NCI-H146 treated with DMSO at 0.1 percent for 48 hours (cell line): ENCODE results near the gene TUBE1.
A peak's percentile ranks its signal among the peaks of the same experiment; 100 is the strongest.
"Not testable (repeated sequence)": the region's sequence is repeated elsewhere in the genome, so short reads cannot be mapped to it uniquely, and the experiment has no call there.

Experiments
- DNase-seq: peaks from one replicate; lab custom pipeline; 2025; ENCODE audit not compliant: unreplicated experiment; lab: John Stamatoyannopoulos, UW

Gene TUBE1

DNA sequence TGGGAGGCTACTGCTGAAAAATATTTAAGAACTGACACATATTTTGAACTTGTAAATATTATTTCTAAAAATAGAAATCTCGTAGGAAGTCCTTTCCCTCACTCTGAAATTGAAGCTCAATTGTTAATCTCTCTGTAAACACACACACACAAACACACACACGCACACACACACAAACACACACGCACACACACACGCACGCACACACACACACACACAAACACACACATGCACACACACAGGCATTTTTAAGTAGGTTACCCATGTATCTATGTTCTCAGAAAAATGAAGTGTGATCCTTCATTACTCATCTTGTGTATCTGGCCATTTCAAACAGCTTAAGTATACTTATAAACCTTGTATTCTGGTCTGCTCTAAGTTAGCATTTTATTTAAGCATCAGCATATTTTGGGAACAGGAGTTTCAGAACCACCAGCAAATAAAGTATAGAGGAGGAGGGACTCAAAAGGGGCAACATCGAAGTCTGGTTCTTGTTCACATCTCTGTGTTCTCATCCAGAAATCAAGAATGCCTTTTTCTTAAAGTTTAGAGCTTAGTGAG is 21.8 kb downstream of the TUBE1 start:
- DNase-seq = no peak

DNA sequence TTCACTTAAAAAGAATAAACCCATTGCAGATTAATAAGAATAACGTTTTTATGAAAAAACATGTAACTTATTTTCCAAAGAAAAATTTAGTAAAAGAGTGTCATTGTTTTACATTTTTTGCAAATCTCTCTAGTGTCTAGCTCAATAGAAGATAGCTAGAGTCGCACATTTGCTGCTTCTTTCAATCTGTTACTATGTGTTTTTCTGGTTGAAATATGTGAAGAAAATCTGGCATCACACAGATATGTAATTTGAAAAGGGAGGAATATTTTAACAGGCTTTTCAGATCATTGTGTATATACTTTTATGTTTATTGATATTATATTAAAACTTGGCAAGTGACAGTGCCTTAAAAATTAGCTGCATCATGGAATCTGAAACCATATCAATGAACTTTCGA is 24.3 kb downstream of the TUBE1 start:
- DNase-seq = no peak

DNA sequence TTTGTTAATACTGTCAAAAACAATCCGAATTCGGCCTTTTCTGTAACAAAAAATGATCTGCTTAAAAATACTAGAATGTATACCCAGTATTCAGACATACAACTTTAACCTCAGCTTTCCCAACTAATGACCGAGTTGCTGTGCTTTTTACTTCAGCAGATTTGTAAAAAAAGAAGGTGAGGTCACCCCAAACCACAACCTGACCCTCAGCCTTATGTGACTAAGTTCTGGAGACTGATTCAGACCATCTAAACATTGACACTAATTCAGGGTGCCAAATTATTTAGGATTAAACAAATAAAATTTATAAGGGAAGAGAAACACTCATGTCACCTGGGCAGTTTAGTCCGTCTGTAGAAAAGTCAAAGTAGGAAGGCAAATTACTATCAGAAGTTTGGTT is 25.7 kb downstream of the TUBE1 start:
- DNase-seq = no peak

DNA sequence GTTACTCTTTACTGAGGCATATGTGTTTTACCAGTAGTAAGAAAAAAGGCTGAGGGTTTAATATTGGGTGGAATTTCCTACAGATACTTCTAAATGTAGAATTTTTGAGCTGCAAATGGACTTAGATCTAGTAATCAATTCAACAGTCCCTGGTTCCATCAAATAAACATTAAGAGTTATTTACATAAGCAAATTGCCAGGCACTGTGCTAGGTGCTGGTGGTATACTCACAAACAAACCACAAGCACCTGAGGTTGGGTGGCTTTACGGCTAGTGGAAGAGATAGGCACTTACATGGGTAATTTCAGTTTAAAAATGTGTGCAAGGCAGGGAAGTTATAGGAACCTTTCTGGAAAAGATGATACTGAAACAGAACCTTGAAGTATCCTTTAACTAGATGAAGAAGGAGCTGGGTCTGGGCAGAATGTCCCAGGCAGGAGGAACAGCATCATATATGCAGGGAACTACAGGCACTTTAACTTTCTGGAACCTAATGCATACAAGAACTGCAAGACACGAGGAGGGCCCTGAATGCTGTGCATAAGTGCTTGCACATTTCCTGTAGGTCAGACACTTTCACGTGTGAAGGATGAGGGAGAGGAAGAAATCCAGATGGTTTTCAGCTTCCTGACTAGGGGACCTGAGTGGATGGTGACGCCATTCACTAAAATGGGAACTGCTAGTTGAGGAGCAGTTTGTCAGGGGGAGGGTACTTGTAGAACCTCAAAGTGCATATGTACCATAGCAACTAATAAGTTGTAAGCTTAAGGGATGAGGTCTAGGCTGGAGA is 28.8 kb downstream of the TUBE1 start:
- DNase-seq = no peak

DNA sequence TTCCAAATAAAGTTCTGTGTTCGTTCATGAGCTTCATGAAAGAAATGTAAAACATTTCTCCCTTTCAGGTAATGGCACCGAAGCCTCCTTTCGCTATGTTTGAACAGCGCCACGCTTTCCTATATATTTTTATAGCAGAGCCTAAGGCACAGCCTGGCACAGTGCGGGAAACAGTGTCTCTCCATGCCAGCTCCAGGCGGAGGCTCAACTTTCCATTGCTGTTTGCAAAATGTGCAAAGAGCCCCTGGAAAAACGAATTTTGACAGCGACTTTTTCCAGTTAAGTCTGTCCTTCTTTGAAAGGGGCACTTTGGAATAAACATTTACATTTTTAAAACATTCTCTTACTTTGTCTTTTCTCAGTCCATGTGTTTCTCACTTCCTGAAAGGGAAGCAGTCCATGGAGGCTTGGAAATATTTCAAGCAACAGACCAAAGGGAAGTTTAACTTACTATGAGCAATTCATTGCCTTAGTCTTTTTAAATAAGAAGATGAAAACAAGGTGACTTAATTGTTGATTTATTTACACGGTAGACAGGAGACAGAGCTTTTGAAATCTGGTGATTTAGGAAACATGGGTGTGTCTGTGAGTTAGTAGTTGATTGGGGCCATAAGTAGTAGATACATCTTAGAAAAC is 32.6 kb downstream of the TUBE1 start:
- DNase-seq = no peak

DNA sequence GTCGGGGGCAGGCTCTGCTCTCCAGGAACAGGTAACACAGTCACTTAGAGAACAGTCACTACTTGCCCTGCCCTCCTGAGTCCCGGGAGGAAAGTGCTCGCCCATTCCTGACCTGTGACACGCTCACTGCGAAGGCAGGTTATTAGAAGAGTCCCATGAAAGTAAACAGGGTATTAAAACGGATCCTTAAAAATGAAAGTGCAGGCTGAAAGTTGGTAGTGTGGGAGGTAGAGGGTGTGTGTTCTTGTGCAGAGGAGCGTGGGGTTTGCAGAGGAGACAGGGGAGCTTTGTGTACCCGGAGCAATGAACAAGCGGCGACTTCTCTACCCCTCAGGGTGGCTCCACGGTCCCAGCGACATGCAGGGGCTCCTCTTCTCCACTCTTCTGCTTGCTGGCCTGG is 33.3 kb downstream of the TUBE1 start, which contains the start of gene CCN6:
CCN6 (plus strand) TSS at position 104 of the 400 bp plus-strand sequence; CDS start at position 358, 254 bp downstream.
- no peak for DNase-seq

DNA sequence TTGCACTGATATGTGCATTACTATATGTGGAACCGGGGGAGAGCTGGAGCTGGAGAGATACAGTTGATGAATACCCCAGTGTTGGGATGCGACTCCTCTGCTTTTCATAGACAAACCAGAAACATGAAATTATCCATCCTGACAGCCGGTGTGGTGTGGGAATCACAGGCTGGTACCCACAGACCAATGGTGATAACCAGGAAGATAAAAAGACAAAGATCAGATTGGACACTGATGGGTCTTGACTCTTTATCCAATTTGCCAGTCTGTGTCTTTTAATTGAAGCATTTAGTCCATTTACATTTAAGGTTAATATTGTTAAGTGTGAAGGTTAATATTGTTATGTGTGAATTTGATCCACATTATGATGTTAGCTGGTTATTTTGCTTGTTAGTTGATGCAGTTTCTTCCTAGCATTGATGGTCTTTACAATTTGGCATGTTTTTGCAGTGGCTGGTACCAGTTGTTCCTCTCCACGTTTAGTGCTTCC is 36.0 kb downstream of the TUBE1 start:
- DNase-seq = not testable (repeated sequence)

DNA sequence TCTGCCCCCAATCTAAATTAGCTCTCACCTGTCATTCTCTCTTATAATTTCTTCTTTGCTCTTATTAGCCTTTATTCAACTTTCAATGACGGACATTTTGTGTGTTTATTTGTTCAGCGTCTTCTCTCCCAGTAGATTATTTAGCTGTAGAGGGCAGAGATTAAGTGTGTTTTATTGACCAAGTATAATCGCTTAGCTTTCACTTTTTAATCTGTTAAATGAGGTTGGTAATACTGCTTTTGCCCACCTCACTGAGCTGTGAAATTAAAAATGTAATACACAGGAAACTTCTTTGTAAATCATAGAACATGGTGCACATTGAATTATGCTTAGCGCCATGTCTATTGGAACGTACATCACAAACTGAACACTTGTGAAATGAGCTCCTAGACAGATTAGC is 36.9 kb downstream of the TUBE1 start:
- DNase-seq = no peak

DNA sequence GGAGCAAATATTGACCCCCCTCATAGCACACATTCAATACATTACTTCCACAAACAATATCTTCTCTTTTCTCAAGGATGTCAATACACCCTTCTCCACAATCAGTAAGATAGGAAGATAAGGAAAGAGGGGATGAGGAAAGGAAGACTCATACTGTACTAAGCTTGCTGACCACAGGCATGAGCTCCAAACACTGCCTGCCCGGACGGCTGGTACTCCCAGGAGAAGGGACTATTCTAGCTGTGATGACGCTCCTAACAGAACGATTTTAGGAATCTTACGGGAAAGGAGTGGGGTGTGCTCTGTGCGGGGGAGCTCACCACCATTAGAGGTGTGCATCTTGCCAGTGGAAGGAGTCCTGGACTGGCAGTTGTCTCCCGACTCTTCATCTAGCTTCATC is 37.3 kb downstream of the TUBE1 start:
- no peak for DNase-seq

DNA sequence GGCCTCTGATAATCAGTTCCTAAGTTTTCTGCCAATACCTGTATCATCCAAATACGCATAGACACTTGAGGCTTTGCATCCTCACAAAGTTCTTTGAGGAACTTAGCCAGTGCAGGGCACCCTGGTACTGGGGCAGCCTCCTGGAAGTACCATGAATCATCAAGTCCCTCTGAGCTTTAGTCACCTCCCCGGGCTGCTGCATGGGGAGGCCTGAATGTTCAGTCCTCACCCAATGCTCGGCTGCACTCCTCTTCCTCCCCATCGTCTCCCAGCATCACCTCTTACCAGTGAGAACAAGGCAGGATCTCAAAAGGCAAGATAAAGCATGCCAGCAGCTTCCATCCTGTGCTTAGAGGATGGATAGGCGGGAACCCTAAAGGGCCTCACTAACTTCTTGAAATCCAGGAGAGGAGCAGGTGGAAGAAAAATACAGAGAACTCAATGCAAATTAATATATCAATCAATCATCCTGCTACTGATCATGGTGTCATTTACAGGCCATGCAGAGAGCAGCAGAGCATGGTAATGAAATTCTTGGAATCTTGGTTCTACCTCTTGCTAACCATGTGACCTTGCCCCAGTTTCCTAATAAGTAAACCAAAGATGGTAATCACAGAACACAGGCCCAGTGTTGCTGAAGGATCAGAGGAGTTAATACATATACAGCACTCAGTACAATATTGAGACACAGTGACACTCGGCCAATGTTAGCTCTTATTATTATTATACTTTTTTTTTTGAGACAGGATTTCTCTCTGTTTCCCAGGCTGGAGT is 38.1 kb downstream of the TUBE1 start:
- no peak for DNase-seq

DNA sequence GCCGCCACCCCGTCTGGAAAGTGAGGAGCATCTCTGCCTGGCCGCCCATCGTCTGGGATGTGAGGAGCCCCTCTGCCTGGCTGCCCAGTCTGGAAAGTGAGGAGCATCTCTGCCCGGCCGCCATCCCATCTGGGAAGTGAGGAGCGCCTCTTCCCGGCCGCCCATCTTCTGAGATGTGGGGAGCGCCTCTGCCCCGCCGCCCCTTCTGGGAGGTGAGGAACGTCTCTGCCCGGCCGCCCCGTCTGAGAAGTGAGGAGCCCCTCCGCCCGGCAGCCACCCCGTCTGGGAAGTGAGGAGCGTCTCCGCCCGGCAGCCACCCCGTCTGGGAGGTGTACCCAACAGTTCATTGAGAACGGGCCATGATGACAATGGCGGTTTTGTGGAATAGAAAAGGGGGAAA is 39.8 kb downstream of the TUBE1 start:
- DNase-seq = not testable (repeated sequence)

DNA sequence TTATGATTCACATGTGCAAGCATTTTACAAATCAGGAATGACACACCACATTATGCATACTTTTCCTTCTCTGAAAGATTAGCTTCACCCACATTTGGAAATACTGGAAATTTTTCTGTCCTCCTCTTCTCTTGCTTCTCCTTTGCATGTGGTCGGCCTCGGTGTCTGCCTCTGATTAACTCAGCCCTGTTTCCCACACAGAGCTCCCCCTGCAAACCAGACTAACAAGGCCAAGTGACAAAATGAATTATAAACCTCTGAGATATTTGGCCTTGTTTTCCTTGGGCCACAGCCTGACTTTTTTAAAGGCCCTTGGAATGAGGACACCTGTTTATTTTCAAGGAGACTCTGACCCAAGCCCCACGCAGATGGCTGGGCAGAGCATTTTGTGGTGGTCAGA is 42.4 kb downstream of the TUBE1 start:
- DNase-seq = no peak

DNA sequence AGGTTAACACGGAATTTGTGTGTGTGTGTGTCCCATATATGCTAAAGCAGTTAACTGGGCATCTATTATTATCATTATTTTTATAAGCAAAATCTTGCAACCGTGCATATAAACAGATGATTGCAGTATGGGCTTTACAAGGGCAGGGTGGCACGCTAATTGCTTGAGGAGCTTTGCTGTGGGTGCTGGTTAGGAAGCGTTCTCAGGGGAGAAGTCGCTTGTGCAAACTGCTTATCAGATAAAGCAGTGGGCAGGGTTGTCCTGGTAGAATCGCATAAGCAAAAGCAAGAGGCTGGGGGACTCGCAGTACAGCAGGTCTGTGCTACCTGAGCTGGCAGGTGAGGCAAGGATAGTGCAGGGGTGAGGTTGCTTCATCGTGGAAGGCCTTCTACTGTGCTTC is 43.1 kb downstream of the TUBE1 start:
- no peak for DNase-seq

DNA sequence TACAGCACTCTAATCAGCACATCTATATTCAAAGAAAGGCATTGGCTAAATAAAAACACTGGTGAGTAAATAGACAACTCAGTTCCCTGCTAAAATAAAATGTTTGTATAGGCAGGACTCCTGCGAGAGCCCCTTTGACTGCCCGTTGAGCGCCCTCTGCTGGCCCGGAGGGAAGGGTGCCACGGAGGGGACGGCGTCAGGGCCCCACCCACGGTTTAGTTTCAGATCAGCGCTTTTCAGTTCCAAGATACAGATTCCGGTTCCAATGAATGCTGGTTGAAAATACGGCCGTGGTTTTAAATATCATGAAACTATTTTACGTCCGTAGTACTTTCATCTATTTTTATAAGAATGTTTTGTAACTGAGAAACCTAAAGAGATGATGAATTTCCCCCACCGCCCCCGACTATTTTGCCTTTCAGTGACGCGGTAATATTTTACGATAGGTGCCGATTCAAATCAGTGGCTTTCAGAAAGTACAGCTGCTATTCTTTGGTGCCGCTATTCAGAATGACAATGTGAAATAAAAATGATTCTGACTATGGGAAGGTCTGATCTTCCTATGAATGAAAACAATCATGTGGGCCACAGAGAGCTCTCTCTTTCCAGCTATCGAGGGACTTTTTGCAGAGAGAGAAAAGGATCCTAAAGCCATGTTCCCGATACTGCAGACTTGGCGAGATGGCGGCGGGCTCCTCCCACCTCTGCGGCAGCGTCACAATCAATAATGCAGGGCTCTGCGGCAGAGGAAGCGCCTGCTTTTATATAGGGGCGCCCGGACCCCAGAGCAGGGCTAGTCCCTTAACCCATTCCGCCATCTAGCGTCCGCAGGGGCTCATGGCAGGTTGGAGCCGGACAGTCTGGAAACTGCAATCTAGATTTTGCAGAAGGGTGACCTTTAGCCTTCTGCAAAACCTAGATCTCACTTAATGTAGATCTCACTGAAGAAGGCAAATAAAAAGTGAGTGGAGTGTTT is 44.0 kb downstream of the TUBE1 start:
- peak; percentile 86 for DNase-seq

DNA sequence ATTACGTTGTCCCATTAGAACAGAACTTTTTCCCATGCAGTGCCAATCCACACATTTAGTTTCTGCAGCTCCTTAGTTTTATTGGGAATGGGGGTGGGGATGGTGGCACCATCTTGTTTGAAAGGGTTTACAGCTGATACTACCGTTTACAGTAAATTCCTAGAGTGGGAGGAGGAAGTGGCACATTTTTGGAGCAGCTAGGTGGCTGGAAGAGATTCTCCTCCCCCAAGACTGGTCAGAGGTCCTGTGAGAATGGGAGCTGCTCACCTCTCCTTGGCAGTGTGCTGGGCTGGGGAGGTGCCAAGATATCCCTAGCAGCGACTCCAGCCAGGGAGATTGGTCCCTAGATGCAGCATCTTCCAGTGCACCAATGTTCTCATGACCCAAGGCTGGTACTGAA is 45.7 kb downstream of the TUBE1 start:
- no peak for DNase-seq

DNA sequence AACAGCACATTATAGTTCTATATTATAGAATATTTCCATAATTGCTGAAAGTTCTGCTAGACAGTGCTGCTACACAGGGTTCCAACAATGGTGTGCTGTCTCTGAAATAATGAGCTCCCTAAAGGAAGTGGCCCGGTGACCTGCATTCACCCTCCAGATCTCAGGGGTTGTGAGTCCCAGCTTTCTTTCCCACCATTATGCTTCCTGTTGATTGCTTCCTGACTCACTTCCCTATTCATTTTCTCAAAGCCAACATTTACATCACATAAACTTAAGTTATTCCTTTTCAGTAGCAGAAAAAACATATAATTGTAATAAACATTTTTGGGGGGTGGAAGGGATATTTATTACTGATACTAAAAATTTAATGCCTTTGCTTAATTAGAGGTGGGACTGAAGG is 46.3 kb downstream of the TUBE1 start:
- DNase-seq = no peak

DNA sequence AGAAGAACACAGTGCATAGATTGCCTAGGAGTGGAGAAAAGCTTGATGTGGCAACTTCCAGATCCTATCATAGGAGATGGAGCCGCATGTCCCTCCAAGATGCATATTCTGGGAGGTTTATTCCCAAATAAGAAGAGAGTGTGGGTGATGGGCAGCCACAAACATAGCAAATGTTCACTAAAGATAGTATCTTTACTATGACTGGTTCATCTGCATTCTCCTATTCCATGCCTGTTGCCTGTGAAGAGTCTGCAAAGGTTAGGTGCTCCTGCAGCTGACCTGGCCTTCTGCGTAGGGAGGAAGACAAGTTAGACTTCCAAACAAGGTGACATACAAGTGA is 47.9 kb downstream of the TUBE1 start:
- no peak for DNase-seq

DNA sequence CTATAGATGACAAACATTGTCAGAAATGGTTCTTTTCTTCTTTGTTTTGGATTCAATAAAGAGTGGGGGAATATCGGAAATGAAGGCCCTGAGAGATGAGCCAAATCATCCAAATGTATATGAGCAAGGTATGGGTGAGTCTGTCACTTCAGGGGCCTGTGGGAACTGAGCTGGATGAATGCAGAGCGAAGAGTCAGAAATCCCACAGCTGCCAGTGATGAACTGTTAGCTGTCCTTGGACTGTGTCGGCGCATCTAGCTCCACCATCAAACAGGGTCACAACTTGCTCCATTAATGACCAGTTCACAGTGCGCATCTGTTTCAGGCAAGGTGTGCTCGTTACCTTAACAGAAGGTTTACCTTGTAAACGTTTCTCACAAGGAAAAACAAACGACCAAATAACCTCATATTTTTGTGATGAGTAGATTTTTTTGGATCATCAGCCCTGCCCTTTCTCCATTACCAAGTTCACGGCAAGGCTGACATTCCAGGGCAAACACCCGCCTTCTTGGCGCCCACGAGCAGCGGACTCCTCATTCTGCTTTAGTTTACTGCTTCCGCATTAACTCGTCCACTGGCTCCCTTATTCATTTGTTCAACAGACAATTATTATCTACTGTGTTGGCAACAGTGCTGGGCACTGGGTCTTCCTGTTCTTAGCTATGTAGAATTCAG is 48.4 kb downstream of the TUBE1 start:
- DNase-seq = no peak

DNA sequence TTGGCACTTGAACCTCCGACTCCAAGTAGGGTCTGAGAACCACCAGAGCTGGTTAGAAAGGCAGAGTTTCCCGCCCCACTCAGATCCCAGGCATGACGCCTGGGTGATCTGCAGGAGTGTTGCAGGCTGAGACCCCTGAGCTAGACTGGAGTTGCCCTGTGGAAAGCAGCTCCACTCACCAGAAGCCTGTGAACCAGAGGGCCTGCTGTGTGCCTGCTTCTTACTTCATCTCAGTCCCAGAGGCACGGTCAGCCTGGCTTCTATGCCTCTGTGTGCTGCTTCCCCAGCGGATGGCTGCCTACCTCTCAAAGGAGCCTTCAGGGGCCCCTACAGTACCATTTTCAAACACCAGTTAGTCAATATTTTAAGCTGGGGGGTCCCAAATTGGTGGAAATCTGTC is 49.0 kb downstream of the TUBE1 start:
- DNase-seq = no peak

DNA sequence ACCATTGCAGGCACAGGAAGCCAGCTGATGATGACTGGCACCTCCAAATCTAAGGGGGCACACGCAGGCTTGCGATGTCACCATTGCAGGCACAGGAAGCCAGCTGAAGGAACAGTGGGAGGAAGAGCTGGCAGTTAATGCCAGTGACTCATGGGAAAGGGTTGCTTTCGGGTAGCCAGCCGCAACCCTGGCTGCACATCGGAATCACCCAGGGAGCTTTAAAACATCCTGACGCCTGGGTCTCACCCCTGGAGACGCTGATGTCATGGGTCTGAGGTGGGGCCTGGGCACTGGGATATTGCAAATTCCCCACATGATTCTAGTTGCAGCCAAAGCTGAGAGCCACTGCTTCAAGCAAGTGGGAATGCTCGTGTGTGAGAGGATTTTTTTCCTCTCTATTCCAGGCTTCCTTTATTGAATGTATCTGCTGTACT is 49.5 kb downstream of the TUBE1 start:
- DNase-seq = no peak
